Measurements from ENCODE around the gene USP28.

DNA sequence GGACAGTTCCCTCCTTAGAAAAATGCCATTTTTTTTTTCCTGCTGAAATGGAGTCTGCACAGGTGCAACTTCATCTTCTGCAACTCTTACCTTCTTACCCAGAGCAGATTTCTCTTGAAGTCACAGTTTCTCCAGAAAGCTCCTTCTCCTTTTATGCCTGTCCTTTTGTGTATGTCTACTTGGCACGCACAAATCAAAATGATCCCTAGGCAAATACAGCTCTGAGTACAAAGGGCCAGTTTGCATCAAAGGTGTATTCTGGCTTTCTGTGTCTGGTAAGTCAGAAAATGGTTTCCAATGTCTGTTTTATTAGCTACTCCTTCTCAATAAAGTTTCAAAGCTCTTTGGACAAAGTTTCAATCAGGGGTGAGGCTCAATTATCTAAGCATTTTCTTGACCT is 93.2 kb downstream of the USP28 start:
- TF ChIP-seq RXRA (IDR thresholded peaks at IDR 0.05; ENCODE audit: insufficient read depth, low read depth, low read length) (no peak), EP300 (IDR thresholded peaks at IDR 0.05; ENCODE audit: borderline replicate concordance in 1 of 2, low read depth in 2 of 2, low read length in 2 of 2) (no peak), ZNF274 (IDR thresholded peaks at IDR 0.05; ENCODE audit: borderline replicate concordance, extremely low read depth, low read length) (no peak), SIX5 (IDR thresholded peaks at IDR 0.05; ENCODE audit: low read depth, low read length) (no peak), TAF1 (IDR thresholded peaks at IDR 0.05; ENCODE audit: low read depth, low read length) (no peak), NRF1 (IDR thresholded peaks at IDR 0.05; ENCODE audit: low read depth, low read length) (no peak)
- TF ChIP-seq, protein P1, sequence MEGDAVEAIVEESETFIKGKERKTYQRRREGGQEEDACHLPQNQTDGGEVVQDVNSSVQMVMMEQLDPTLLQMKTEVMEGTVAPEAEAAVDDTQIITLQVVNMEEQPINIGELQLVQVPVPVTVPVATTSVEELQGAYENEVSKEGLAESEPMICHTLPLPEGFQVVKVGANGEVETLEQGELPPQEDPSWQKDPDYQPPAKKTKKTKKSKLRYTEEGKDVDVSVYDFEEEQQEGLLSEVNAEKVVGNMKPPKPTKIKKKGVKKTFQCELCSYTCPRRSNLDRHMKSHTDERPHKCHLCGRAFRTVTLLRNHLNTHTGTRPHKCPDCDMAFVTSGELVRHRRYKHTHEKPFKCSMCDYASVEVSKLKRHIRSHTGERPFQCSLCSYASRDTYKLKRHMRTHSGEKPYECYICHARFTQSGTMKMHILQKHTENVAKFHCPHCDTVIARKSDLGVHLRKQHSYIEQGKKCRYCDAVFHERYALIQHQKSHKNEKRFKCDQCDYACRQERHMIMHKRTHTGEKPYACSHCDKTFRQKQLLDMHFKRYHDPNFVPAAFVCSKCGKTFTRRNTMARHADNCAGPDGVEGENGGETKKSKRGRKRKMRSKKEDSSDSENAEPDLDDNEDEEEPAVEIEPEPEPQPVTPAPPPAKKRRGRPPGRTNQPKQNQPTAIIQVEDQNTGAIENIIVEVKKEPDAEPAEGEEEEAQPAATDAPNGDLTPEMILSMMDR (IDR thresholded peaks at IDR 0.05; ENCODE audit: control extremely low read depth in 1 of 3, insufficient read depth in 1 of 3, low read depth in 1 of 3, low read length in 3 of 3): no peak
- TF ChIP-seq, protein P2, sequence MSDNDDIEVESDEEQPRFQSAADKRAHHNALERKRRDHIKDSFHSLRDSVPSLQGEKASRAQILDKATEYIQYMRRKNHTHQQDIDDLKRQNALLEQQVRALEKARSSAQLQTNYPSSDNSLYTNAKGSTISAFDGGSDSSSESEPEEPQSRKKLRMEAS (IDR thresholded peaks at IDR 0.05): no peak

Data from H1 (cell line).